ENCODE measurements around the gene DAAM1.

Gene DAAM1

GRCh38 chr14:59318908-59319307, 130.4 kb downstream of the DAAM1 start:
- DNase-seq: no peak

DNA sequence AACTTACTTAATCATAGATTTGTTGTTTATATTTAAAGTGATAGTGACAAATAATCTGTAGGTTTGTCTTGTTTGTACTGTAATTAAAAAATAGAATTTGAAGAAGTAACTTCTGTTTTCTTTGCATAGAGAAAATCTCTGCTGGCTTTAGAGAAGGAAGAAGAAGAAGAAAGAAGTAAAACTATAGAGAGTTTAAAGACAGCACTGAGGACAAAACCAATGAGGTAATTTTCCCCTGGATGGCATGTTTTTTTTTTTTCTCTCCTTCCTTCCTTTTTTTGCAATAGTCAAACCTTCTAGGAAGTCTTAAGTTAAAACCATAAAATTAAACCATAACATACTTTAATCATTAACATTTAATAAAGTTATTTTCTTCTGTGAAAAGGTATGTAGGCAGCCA, 131.9 kb downstream of the DAAM1 start:
- DNase-seq: no peak

DNA sequence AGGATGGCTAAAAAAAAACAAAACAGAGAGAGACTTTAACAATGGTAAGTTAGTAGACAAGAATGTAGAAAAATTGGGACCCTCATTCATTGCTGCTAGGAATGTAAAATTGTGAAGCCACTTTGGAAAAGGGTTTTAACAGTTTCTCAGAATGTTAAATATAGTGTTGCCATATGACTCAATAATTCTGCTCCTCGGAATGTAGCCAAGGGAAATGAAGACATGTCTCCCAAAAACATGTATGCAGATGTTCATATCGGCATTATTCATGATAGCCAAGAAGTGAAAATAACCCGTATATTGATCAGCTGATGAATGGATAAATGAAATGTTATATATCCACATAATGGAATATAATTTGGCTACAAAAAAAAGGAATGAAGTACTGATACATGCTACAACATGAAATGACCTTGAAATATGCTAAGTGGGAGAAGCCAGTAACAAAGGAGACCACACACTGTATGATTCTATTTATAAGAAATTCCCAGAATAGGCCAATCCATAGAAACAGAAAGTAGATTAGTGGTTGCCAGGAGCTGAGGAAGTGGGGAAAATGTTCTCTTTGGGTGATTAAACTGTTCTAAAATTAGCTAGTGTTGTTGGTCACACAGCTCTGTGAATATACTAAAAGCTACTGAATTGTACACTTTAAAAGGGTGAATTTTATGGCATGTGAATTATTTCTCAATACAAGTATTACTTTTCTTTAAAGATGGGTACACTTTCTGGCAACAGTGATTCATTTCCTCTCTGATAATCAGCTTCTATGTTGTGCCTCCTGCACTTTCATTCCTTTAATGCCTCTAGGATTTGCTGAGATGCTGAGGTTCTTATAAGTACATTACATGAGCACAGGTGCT, 132.5 kb downstream of the DAAM1 start:
- DNase-seq: no peak

DNA sequence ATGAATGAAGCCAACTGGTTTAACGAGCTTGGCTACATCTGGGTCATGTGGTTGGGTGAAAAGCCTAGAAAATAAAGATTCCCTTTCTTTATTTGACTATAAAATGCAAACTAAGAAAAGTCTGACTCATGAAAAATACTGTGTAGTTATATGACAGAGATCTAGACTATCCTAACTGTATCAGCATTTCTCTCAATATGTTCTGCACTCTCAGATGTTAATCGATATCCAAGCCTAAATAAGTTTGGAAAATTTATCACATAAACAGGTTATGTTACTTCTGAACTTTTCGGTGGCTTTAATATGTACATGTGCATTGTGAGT, 133.1 kb downstream of the DAAM1 start:
- no peak for DNase-seq

DNA sequence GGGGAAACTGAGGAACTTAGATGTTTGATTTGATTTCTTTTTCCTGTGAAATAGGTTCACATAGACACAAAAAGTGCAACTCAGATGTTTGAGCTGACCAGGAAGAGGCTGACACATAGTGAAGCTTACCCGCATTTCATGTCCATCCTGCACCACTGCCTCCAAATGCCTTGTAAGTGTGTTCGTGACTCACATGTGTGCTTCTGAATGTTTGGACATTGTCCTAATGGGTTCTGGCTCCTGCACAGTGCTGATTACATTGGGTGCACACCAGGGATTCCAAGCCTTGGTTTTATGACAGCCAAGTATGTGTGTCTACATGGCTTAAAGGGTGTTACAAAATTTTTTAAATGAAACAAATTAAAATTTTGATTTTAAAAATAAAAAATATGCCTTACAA, 137.4 kb downstream of the DAAM1 start:
- DNase-seq: no peak

DNA sequence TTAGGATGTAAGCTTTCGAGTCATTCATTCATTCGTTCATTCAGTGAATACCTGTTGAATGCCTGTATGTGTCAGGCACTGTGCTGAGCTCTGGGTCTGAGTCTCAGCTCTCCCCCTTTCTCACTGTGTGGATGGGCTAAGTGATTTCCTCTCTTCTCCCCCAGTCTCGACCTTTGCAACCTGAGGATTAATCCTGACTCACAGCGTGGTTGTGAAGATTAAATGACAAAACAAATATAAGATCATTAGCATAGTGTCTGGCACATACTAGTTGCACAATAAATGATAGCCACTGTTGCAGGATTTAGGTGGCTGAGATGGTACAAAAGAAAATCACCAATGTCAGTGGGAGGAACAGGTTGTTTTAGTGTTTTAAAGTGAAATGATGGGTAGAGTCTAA, 140.0 kb downstream of the DAAM1 start:
- no peak for DNase-seq

- DNase-seq: no peak
Observed at GRCh38 chr14:59330455-59330854, 142.0 kb downstream of the DAAM1 start.

DNA sequence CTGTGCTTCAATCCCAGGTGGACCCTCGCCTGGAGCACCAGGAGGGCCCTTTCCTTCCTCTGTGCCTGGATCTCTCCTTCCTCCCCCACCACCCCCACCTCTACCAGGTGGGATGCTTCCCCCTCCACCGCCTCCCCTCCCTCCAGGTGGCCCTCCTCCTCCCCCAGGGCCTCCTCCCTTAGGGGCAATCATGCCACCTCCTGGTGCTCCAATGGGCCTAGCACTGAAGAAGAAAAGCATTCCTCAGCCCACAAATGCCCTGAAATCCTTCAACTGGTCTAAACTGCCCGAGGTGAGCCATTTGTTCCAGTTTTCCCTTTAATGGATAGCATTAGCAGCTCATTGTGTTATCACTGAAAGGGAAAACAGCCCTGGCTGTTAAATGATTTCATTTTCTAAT, 142.8 kb downstream of the DAAM1 start:
- DNase-seq: no peak

GRCh38 chr14:59332727-59333126, 144.3 kb downstream of the DAAM1 start:
- no peak for DNase-seq

GRCh38 chr14:59333235-59333634, 144.8 kb downstream of the DAAM1 start:
- no peak for DNase-seq

- DNase-seq: no peak
Observed at GRCh38 chr14:59333668-59334067, 145.2 kb downstream of the DAAM1 start.

DNA sequence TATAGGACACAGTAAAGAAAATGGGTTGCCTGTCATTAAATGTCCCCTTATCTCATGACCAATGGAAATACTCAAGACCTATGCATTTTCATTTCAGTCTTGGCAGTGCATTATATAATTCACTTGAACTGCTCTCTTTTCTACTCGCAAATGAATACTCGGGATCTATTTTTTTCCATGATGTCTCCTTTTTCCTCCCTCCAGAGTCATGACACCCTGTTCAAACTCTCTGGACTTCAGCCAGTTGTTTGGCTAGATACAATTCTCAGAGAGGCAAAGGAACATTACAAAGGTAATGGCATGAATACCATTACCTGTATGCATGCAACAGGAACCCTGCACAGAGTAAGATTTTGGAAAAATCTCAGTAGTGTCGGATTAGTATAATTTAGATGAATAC, 145.8 kb downstream of the DAAM1 start:
- DNase-seq: no peak

GRCh38 chr14:59336098-59336497, 147.6 kb downstream of the DAAM1 start:
- no peak for DNase-seq

- no peak for DNase-seq
Observed at GRCh38 chr14:59336706-59337105, 148.2 kb downstream of the DAAM1 start.

DNA sequence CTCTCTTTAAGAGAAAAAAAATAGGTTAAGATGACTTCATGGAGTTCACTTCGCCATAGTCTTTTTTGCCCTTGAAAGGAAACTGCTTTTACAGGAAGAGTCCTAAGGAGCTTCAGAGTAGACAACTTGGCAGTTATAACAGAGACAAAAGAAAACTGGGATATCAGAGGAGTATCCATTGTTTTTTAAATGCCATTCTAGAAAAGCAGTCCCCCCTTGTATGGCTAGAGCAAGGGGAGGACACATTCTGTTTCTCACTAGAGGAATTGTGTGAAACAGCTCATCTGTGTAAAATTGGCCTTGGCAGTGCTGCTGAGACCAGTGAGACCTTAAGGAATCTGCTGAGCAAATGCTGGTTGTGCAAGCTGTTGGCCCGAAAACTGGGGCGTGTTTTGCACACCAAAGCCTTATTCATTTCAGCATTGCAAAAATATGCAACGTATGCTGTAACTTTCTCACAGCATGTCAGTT, 148.7 kb downstream of the DAAM1 start:
- DNase-seq: no peak

DNA sequence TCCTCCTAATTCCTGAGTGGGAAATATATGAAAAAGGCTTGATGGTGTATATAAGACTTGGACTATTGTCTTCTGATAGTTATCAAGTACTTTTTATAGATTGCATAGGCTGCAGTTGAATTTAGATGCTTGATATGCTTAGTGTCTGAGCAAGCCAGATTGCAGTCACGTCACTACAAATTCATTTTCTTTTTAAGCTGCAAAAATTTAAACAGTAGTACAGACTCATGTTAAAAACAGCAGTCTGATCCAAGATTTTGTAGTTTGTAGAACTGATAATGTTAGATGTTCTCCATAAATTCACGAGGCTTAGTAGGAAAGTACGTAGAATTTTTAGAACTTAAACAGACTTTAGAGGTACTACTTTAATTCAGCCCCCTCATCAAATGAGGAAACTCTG, 150.3 kb downstream of the DAAM1 start:
- no peak for DNase-seq

DNA sequence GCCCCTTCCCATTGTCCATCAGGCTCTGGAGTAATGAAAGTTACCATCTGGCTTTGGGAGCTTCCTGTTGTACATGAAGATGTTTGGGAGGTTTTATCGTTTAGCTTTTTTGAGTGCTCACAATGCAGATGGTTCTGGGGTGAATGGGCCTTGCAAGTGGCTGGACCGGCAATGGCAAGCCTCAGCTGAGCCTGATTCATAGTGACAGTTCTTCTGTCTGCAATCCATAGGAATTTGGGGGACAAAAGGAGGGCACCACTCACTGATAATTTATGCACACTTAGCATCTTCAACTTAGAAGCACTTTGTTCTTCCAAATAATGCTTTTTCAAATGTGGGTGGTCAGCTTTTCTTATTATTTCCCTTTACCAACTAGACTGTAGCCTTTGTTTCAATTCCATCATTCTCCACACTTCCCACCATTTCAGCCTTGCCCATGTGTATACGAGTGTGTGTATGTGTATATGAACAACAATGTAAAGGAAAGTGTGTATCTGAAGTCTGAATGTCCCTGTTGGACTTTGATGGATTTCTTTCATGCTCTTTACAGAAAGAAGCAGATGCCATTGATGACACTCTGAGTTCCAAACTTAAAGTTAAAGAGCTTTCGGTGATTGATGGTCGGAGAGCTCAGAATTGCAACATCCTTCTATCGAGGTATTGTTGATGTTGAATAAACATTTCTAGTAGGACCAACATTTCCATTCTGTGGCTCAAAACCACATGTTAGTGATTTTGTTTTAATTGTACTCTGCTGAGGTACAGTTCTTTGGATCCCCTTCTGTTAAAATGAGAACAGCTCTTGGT, 151.3 kb downstream of the DAAM1 start:
- no peak for DNase-seq

- no peak for DNase-seq
Observed at GRCh38 chr14:59341858-59342477, 153.5 kb downstream of the DAAM1 start.

GRCh38 chr14:59342516-59343484, 154.3 kb downstream of the DAAM1 start:
- no peak for DNase-seq

GRCh38 chr14:59343585-59343984, 155.1 kb downstream of the DAAM1 start:
- DNase-seq: no peak

DNA sequence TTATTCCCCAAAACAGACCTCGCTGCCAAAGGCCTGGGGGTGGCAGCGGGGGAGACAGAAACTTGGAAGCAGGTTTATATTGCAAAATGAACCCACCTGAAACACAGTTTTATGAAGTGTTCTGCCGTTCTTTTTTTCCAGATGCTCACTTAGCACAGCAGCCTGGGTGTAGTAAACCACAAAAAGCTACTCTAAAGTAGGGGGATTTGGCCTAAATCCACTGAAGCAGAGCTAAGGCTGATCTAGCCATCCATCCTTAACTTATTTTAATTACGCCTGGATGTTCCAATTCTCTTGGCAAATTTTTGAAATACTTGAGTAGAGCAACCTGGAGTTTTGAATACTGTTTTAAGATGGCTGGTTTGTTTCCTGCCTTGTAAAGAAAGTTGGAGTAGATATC, 155.5 kb downstream of the DAAM1 start:
- no peak for DNase-seq

DNA sequence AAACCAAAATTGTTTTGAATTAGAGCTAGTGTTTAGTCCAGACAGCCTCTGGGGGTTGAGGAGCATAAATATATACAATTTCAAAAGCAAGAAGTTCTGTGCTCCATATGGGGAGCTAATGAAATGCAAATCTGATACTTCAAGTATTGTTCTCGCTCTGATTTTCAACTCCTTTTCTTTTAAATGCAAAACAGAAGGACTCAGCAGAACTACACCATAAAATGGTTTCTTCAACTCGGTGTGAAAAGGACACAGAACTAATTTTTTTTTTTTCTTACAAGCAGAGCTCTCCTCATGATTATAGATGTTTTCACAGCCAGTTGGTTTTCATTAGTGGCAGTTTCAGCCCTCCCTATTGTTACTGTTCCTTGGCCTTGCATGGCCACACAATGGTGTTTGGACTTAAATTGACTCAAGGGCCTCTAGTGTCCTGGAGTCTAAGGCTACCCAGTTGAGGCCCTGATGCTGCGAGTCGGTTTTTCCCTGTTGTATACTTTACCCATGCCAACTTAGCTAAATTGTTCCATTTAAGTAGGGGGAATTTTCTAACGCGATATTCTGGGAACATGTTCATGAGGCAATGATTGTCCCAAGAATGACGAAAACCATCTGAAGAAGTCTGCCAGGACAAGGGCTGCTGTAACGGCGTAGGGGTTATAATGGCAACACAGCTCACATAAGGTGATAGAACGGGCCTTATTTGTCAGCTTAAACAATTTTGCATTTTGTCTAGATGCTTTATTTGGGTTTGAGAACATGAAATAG, 156.4 kb downstream of the DAAM1 start:
- DNase-seq: no peak
